T-helper 2 cell treated with Interferon-gamma antibody and Interleukin-4, amounts not matched to agents 100 ng/mL and 5 ng/mL, for 36 hours (primary cell): ENCODE results near the gene NLRP12. TPM values are rescaled to one million over a fixed set of nuclear protein-coding genes. Genes with fewer than 3 reads are reported as not detected.
"Not testable (repeated sequence)": the region's sequence is repeated elsewhere in the genome, so short reads cannot be mapped to it uniquely, and the experiment has no call there.

Experiments used
- intact Hi-C: fragments of 100-400 bp; cut with micrococcal nuclease; formaldehyde crosslinking; loops from one replicate; pipeline ENCODE4 v1.15.1; 2023
- total RNA-seq: library from RNA; stranded (reverse); gene quantifications from 2 replicates; pipeline ENCODE4 v1.2.3, GENCODE V29; 2022

The NLRP12 gene
- total RNA-seq, 1 donor from 2014 or later, result not detected

GRCh38 chr19:53838446-53838845 lies 14.3 kb upstream of the NLRP12 start:
- intact Hi-C loops, result not testable (repeated sequence)

GRCh38 chr19:53832861-53833260 lies 8.7 kb upstream of the NLRP12 start:
- intact Hi-C loops, result not testable (repeated sequence)

GRCh38 chr19:53828531-53828930 lies 4.4 kb upstream of the NLRP12 start:
- intact Hi-C loops, result no loop called here

GRCh38 chr19:53826876-53827275 lies 2.8 kb upstream of the NLRP12 start:
- intact Hi-C loops, result no loop called here

DNA sequence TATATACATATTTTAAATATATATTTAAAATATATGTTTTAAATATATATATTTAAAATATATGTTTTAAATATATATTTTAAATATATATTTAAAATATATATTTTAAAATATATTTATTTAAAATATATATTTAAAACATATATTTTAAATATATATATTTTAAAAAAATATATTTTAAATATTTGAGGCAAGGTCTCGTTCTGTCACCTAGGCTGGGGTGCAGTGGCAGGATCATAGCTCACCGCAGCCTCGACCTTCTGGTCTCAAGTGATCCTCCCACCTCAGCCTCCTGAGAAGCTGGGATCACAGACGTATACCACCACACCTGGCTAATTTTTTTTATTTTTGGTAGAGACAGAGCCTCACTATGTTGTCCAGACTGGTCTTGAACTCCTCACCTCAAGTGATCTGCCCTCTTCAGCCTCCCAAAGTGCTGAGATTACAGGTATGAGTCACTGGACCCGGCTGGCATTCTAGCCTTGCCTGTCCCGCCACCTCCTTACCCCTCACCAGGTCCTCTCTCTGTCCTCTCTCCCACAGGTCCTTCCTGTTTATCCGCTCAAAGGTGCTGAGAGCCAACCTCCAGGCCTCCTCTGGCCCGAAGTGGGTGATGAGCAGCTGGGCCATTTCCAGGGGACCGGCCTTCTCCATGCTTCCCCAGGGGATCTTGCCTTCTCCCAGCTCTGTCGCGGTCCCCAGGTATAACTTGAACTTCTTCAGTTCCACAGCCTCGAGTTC lies 564 bp downstream of the NLRP12 start:
- intact Hi-C loops, result no loop called here

GRCh38 chr19:53819861-53820260 lies 4.3 kb downstream of the NLRP12 start:
- intact Hi-C loops, result no loop called here

DNA sequence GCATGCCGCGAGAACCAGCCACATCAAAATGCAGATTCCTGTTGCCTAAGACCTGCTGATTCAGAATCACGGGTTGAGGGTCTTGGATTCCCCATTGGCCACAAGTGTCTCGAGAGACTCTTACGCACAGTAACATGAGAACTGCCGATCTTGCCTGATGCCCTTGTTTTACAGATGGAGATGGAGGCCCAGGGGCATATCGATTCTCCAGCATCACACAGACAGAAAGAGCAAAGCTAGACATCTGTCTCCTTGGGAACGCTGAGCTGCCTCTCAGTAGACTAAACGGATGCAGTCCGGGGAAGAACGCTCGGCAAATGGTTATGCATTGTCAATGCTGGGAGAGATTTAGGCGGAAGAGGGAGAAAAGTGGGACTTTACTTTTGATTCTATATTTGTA lies 5.4 kb downstream of the NLRP12 start:
- intact Hi-C loops, result no loop called here

DNA sequence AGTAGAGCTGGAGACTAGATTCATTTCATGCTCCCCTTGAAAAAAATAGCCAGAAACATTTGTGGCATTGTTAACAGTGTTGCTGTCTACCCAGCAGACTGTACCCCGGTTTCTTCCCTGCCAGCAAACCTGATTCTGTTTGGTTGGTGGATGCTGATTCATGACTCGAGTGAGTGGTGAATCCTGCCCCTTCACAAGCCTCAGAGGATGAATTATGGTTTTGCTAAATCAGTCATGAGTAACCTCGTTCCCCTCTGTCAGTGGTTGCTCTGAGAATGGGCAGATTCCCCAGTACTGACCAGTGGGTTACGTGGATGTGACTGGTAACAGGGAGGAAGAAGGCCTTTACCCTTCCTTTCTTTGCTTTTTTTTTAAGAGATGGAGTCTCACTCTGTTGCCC lies 10.1 kb downstream of the NLRP12 start:
- intact Hi-C loops, result no loop called here

- intact Hi-C loops, result no loop called here
Observed at GRCh38 chr19:53812335-53812734, 11.8 kb downstream of the NLRP12 start.

DNA sequence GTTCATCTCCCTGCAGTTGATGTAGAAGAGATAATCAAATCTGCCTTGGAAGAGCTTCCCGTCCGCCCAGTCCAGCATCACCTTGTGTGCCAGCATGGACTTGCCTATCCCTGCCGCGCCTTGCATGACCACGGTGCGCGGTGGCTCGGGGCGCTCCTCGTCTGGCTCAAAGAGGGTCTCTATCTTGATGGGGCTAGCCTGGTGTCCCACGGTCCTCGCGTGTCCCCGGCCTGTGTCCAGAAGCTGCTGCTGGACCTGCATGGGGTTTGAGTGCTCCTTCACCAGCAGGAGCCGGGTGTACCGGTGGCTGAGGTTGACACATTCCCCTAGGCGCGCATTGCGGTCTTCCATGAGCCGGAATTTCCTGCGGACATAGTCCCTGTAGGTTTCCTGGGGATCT lies 13.2 kb downstream of the NLRP12 start:
- intact Hi-C loops, result no loop called here

- intact Hi-C loops, result no loop called here
Observed at GRCh38 chr19:53810187-53810546, 13.9 kb downstream of the NLRP12 start.

DNA sequence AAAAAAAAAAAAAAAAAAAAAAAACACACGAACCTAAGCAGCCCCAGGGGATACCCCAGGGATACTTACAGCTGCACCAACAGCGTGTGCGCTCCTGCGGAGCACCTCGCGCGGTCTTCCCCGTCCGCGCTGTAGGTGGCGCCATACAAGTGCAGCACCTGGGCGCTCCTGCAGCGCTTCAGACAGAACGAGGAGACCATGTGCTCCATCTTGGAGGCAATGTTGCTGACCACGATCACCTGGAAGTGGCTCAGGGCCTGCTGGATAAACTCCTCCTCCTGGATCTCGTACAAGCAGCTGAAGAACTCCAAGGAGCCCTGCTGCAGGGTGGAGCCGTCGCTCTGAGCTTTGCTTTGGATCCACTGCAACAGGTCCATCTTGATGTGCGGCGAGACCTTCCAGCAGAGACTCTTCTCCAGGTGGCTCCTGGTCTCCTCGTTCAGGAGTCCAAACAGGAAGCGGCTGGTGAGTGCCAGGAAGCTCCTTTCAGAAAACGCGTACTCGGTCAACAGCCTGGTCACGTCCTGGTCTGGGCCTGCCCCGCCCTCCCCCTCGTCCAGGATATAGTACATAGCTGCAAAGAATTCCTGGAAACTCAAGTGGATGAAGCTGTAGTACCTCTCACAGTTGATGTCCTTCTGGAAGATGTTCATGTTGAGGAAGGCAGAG lies 14.5 kb downstream of the NLRP12 start:
- intact Hi-C loops, result no loop called here

DNA sequence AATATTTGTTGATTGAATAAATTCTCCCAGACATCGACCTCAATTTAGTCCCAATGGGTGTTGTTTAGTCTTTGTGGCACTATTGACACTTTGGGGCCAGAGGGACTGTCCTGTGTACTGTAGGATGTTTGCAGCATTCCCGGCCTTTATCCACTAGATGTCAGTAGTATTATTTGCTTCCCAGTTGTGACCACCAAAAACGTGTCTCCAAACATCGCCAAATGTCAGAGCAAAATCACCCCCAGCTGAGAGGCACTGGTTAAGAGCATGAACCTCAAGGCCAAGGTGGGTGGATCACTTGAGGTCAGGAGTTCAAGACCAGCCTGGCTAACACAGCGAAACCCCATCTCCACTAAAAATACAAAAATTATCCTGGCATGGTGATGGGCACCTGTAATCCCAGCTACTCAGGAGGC lies 15.4 kb downstream of the NLRP12 start:
- intact Hi-C loops, result no loop called here

- intact Hi-C loops, result no loop called here
Observed at GRCh38 chr19:53801257-53801656, 22.9 kb downstream of the NLRP12 start.

DNA sequence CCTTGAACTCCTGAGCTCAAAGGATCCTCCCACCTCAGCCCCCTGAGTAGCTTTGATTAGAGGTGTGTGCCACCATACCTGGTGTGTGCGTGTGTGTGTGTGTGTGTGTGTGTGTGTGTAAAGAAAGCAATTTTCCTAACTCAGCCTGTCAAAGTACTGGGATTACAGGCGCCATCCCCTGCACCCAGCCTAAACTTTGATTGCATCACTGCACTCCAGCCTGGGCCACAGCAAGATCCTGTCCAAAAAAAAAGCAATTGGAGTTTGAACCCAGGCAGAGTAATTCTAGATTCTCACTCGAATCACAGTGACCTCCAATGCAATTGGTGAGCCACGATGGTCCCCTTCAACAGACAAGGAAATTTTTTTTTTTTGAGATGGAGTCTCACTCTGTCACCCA lies 29.1 kb downstream of the NLRP12 start:
- intact Hi-C loops, result no loop called here

DNA sequence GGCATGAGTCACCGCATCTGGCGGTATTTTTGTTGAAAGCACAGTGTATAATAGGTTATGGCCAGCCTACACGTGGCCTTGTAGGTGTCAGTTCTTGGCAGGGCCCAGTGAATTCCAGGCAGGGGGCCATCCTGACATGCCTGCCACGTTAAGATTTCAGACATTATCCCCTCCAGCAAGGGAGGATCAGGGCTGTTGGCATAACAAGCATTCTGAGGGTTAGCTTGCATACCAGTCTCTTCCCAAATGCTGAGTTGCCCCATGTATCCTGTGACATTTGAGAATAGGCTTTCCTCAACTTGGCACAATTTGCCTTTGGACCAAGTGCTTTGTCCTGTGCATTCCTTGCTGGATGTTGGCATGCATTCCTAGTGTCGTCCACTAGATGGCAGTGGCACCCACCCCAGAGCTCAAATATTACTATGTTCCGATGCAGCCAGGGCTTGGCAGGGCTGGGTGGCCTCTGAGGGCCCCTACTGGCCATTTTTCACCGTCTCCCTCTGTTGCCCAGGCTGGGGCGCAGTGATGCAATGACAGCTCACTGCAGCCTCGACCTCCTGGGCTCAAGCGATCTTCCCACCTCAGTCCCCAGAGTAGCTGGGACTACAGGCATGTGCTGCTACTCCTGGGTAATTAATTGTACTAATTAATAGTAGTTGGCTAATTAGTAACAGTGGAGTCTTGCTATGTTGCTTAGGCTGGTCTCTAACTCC lies 31.2 kb downstream of the NLRP12 start:
- intact Hi-C loops, result loop anchor here (1.0 kb wide), 1 partner anchor 231 kb away; no protein-coding TSS in a partner anchor

DNA sequence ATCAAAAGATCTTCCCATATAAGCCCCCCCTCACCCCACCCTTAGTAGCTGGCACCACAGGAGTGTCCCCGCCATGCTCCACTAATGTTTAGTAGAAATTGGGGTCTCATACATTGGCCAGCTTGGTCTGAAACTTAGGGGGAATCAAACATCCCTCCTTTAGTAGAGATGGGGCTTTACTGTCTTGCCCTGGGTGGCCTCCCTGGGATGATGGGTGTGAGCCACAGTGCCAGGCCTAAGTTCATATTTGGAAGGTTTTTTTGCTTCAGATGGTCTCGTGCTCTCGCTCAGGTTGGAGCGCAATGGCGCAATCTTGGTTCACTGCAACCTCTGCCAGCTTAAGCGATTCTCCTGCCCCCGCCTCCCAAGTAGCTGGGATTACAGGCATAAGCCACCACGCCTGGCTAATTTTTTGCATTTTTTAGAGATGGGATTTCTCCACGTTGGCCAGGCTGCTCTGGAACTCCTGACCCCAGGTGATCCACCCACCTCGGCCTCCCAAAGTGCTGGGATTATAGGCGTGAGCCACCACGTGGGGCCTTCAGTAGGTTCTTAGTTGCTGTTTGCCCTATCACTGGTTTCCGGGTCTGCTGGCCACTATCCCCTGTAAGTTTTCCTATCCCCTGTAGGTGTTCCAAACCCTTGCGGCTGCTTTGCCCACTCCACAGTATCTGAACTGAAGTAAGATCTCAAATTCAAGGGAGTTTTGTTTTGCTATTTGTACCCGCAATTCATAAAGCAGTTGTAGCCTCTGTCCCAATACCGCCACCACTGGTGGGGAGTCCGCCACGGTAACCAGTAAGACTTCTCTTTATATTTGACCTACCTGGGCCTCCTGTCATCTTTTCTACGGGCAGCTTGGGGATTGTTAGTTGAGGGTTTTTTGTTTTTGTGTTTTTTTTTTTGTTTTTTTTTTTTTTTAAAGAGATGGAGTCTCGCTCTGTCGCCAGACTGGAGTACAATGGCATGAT lies 34.1 kb downstream of the NLRP12 start:
- intact Hi-C loops, result no loop called here

DNA sequence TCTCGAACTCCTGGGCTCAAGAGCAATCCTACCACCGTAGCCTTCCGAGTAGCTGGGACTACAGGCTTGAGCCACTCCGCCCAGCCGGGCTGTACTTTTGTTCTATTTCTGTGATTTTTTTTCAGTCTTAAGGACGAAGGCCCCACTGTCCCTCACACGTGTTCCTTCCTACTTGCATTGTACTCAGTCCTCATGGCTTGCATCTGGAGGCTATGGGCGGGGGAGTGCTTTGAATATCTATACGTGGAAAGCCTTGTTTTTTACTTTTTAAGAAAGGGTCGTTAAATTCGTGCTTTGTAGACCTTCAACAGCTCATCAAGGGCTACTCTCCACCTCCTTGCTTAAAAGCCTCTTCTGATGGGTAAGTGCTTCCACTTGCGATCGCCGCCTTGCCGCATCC lies 36.8 kb downstream of the NLRP12 start:
- intact Hi-C loops, result no loop called here

GRCh38 chr19:53786744-53787143 lies 37.4 kb downstream of the NLRP12 start:
- intact Hi-C loops, result no loop called here

GRCh38 chr19:53785196-53785889 lies 38.8 kb downstream of the NLRP12 start:
- intact Hi-C loops, result no loop called here

DNA sequence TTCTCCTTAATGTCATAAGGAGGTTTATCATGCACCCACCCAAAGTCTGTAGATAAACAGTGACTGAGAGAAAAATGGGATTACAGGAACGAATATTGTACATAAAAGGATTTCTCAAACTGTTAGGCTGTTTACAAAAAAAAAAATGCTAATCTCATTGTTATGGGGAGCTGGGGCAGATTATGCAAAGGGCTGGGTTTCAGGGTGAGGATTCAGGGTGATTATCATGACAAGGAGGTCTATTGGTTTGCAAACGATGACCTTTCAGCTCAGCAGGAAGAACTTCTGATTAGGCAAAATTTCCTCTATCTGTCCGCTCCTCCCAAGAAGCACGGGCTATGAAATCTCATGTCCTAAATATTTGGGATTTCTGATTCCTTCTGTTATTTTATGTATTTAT lies 41.4 kb downstream of the NLRP12 start:
- intact Hi-C loops, result no loop called here
